Ecto neural progenitor cell (in vitro differentiated cells): ENCODE measurements around the gene SLC9A5.

ENCODE experiments used
- DNase-seq: peaks from one replicate; pipeline ENCODE4 v3.0.0-alpha.2; 2018; ENCODE audit warnings: low spot score

The SLC9A5 gene

DNA sequence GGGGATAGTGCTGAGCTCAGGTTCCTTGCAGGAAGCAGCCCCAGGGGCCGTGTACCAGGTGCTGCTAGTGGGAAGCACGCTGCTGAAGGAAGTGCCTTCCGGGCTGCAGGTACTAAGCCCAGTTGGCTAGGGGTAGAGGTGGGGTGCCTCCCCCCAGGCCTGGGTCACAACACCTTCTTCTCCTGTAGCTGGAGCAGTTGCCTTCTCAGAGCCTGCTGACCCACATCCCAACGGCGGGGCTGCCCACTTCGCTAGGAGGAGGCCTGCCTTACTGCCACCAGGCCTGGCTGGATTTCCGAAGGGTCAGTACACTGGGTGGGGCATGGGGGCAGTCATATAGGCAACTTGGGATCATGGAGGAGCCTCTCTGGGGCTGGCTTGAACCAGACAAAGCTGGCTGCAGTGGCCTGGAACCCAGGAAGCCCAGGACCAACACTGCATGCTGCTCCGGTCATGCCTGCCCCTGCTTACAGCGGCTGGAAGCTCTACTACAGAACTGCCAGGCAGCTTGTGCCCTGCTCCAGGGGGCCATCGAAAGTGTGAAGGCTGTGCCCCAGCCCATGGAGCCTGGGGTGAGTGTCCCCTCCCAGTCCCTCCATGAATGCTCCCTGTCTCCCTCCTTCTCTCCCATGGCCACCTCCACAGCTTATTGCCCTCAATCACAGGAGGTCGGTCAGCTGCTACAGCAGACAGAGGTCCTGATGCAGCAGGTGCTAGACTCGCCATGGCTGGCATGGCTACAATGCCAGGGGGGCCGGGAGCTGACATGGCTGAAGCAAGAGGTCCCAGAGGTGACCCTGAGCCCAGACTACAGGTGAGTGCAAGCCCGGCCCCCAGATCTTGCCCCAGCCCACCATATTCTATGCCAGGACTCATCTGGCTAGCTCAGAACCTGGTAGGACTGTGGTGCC is 33.0 kb downstream of the SLC9A5 start:
- no peak for DNase-seq

- no peak for DNase-seq
Measured at GRCh38 chr16:67282447-67282805, 33.6 kb downstream of the SLC9A5 start.

DNA sequence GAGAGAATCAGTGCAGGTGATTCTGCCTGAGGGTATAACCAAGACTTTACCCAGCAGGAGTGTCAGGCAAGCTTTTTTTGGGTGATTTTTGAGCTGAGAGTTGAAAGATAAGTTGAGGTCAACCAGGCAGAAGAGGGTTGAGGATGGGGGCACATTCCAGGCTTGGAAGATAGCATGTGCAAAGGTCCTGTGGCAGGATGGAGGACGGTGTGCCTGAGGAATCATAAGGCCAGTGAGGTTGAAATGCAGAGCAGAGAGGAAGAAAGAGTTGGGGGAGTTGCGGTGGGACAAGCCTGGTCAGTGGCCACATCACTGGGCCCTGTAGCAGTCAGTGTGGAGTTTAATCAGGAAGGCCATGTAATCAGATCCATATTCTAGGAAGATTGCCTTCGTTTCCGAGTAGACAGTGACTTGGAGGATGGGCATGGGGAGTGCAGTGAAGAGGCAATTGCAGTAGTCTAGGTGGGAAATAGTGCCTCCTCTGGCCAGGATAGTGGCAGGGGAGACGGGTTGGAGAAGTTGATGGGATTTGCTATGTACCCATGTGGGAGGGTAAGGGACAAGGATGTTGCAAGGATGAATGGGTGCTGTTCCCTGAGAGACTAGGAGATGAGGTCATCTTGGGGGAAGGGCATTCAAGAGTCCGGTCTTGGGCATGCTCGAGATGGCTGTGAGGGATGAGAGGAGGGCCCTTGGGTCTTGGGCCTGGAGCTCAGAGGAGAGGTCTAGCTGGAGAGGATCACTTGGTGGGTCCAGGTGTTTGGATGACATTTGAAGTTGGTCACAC is 34.5 kb downstream of the SLC9A5 start:
- no peak for DNase-seq

GRCh38 chr16:67283826-67284555 is 35.2 kb downstream of the SLC9A5 start:
- no peak for DNase-seq

GRCh38 chr16:67284699-67285646 is 36.2 kb downstream of the SLC9A5 start:
- peak; percentile 75 for DNase-seq

- DNase-seq: no peak
Measured at GRCh38 chr16:67286441-67287235, 37.9 kb downstream of the SLC9A5 start.

DNA sequence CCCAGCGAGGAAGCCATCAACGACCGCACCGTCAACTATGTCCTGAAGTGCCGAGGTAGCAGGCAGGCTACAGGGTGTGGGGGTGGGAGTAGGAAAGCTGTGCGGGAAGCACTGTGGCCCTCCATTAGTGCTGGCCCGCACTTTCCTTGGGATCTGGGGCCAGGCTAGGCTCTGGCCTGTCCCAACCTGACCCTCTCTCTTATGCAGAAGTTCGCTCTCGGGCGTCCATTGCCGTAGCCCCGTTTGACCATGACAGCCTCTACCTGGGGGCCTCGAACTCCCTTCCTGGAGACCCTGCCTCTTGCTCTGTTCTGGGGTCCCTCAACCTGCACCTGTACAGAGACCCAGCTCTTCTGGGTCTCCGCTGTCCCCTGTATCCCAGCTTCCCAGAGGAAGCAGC is 39.2 kb downstream of the SLC9A5 start:
- no peak for DNase-seq

- no peak for DNase-seq
Measured at GRCh38 chr16:67291461-67291860, 42.7 kb downstream of the SLC9A5 start.

GRCh38 chr16:67294171-67294757 is 45.5 kb downstream of the SLC9A5 start:
- DNase-seq: no peak

GRCh38 chr16:67294938-67295361 is 46.2 kb downstream of the SLC9A5 start:
- DNase-seq: no peak

DNA sequence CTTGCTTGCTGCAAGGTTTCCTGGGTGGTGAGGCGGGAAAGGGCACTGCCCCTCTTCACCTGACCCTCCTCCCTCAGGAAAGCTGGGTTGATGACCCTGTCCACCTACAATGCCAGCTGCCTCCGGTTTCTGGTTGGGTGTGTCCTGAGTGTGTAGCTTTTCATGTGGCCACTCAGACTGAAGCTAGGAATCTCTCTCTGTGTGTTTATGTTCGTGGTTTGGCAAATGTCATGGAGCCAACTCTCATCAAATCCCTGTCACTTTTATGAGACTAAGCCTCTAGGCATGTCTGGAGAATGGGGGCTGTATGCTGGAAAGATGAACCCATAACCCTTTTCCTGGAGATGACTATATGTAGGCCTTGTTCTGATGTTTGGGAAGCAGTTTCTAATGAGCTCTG is 47.6 kb downstream of the SLC9A5 start:
- DNase-seq: no peak

- DNase-seq: no peak
Measured at GRCh38 chr16:67298277-67298676, 49.5 kb downstream of the SLC9A5 start.

- DNase-seq: no peak
Measured at GRCh38 chr16:67299269-67299668, 50.5 kb downstream of the SLC9A5 start.

GRCh38 chr16:67301080-67301782 is 52.5 kb downstream of the SLC9A5 start:
- no peak for DNase-seq

DNA sequence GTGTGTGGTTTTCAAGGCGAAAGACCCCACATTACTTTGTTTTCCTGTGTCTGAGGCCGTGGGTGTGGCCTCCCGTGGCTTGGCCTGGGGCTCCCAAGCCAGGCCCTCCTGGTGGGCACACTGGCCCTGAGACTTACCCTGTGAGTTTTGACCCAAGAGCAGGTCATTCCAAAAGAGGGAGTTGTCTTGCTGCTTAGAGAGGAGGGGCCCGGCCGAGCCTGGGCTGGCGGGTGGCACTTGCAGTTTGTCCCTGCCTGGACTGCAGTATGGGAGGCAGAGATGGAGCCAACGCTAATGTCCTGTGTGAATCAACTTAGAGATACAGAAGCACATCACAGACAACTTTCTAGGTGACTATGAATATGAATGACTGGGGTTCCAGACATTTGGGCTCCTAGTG is 53.3 kb downstream of the SLC9A5 start:
- no peak for DNase-seq

DNA sequence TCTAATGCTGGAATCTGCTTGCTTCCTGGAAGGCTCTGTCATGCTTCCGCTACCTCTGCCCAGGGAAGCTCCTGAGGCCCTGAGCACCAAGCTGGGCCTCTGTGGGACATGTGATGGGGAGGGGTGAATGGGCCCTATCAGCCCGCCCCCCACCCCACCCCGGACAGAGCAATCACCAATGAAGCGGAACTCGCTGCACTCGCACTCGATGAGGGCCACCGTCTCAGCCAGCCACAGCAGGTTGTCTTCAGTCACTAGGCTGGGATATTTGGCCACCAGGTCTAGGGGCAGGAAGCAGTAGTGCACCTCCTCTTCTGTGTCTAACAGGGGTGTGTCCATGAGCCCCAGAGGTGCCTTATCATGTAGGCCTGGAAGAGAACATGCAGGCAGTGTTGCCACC is 54.2 kb downstream of the SLC9A5 start:
- no peak for DNase-seq

- DNase-seq: no peak
Measured at GRCh38 chr16:67304020-67304419, 55.2 kb downstream of the SLC9A5 start.

DNA sequence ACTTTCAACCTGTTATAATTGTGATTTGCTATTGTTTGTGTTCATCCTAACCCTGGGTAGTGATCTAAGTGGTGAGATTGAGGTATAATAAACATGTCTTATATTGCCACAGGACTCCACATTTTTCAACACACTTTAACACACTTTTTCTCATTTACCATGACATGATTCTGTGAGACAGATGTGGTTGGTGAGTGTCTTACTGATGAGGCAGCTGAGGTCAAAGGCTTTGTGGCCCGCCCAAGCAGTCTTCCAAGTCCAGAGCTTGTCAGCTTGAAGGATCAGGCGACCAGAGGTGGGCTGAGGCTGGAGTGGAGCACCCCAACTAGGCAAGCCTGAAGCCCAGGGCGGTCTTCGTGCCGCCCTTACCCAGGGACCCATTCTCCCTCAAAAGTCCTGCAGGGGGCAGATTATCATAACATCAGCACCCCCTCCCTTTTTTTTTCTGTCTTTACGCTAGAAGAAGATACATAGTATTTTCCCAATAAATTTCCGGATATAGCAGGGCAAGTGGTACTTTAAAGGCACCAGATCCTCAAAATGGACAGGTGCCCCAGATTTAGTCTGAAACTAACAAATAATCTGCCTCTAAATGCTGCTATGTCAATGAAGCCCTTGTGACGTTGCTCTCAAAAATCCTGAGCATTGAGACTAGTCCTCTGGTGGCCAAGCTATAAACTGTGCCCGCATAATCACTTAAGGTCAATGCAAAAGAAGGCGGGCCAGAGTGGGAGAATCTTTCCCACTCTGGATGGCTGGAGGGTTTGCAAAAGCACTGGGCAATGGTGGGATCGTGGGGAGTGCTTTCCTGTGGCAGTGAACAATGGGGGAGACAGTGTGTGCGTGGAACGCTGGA is 56.7 kb downstream of the SLC9A5 start:
- DNase-seq: no peak

DNA sequence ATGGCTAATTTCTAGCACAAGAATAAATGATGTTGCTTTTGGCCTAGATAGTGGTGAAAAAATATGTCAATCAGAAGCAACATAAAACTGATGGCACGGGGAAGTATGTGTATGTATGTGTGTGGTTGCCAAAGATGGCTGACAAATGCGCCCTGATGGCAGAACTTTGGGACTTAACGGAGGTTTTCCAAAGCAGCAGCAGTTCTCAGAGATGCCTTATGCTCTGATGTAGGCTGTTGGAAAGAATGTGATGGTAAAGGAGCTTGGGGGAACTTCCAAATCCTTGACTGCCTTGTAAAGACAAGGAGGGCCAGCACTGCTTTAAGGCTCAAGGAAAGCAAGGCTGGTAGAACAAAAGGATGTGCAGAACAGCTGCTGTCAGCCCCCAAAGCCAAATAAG is 61.8 kb downstream of the SLC9A5 start:
- no peak for DNase-seq
